ENCODE data around the gene SRL. TPM values are rescaled to one million over a fixed set of nuclear protein-coding genes. Genes with fewer than 3 reads are reported as not detected.

Gene SRL
- total and polyA plus RNA-seq, 2 donors (not counting 1 experiment from before 2014, with no cell fraction given): not detected

- Histone ChIP-seq H3K36me3 (replicated peaks in 1 of 2; ENCODE audit: control extremely low read depth in 1 of 2, control insufficient read depth in 1 of 2, extremely low read depth in 1 of 2, insufficient read depth in 2 of 2, low read length in 1 of 2) (no peaks in the 10 kb centered on the region), H3K27me3 (replicated peaks in 1 of 4; ENCODE audit: control extremely low read depth in 1 of 4, control insufficient read depth in 3 of 4, insufficient read depth in 4 of 4, low read length in 3 of 4) (peaks cover 0 to under 1% (median 0%) of the 10 kb centered on the region in 4 experiments), H3K4me3 (ENCODE audit: control extremely low read depth in 1 of 5, extremely low read depth in 1 of 5, insufficient read depth in 1 of 5, low read depth in 2 of 5, low read length in 4 of 5) (no peak overlapping the region), H4K20me1 (ENCODE audit: control insufficient read depth, insufficient read depth, low read length, poor library complexity, severe bottlenecking) (no peaks in the 10 kb centered on the region), H3K4me1 (ENCODE audit: control insufficient read depth in 2 of 2, insufficient read depth in 2 of 2, low read length in 2 of 2) (peaks cover 4 to 21% of the 10 kb centered on the region in 2 donors), H3K79me2 (ENCODE audit: control insufficient read depth, insufficient read depth, low read length) (no peaks in the 10 kb centered on the region), H3K4me2 (replicated peaks; ENCODE audit: low read depth, low read length, poor library complexity, severe bottlenecking) (no peak overlapping the region), H2AFZ (ENCODE audit: insufficient read depth, low read depth, low read length, poor library complexity, severe bottlenecking) (no peak overlapping the region), H3K9me3 (ENCODE audit: control extremely low read depth in 1 of 3, control insufficient read depth in 2 of 3, insufficient read depth in 1 of 3, low read length in 2 of 3) (peaks cover 0 to 3% (median 0%) of the 10 kb centered on the region in 3 donors), H3K9ac (ENCODE audit: low read length) (no peak overlapping the region), H3K27ac (ENCODE audit: low read length in 2 of 2) (no peak overlapping the region)
- TF ChIP-seq CTCF (IDR thresholded peaks at IDR 0.05) (no peak), EZH2 (IDR thresholded peaks at IDR 0.05; ENCODE audit: borderline replicate concordance, insufficient read depth, low read depth, low read length, poor library complexity, severe bottlenecking) (no peak)
- H3K9me3 Mint-ChIP-seq (ENCODE audit: insufficient read depth): no peaks in the 10 kb centered on the region
- peaks cover 13% of the 10 kb centered on the region for H3K4me1 Mint-ChIP-seq
- ATAC-seq (ENCODE audit: low read depth) (no peak), DNase-seq (no peak)
- intact Hi-C loops (cut with micrococcal nuclease): no loop called here
- no peak overlapping the region for H3K27ac Mint-ChIP-seq
- POLR2A ChIA-PET: no interaction called here
- no peak overlapping the region for H3K4me3 Mint-ChIP-seq
- CTCF ChIA-PET: no interaction called here
- WGBS (ENCODE audit: insufficient coverage): 100% methylated on average over 1 of the region's 8 CpGs
- peaks cover 17% of the 10 kb centered on the region for H3K27me3 Mint-ChIP-seq
Measured at GRCh38 chr16:4179763-4180260, 62.1 kb downstream of the SRL start.

- Histone ChIP-seq H3K9ac (ENCODE audit: low read length) (no peak overlapping the region), H4K20me1 (ENCODE audit: control insufficient read depth, insufficient read depth, low read length, poor library complexity, severe bottlenecking) (no peaks in the 10 kb centered on the region), H3K4me1 (ENCODE audit: control insufficient read depth in 2 of 2, insufficient read depth in 2 of 2, low read length in 2 of 2) (peaks cover 1 to 16% of the 10 kb centered on the region in 2 donors), H3K27ac (ENCODE audit: low read length in 2 of 2) (no peak overlapping the region), H3K4me2 (replicated peaks; ENCODE audit: low read depth, low read length, poor library complexity, severe bottlenecking) (no peak overlapping the region), H3K36me3 (replicated peaks in 1 of 2; ENCODE audit: control extremely low read depth in 1 of 2, control insufficient read depth in 1 of 2, extremely low read depth in 1 of 2, insufficient read depth in 2 of 2, low read length in 1 of 2) (no peaks in the 10 kb centered on the region), H3K79me2 (ENCODE audit: control insufficient read depth, insufficient read depth, low read length) (no peaks in the 10 kb centered on the region), H3K27me3 (replicated peaks in 1 of 4; ENCODE audit: control extremely low read depth in 1 of 4, control insufficient read depth in 3 of 4, insufficient read depth in 4 of 4, low read length in 3 of 4) (peaks cover 0 to 5% (median 0%) of the 10 kb centered on the region in 4 experiments), H2AFZ (ENCODE audit: insufficient read depth, low read depth, low read length, poor library complexity, severe bottlenecking) (no peak overlapping the region), H3K9me3 (ENCODE audit: control extremely low read depth in 1 of 3, control insufficient read depth in 2 of 3, insufficient read depth in 1 of 3, low read length in 2 of 3) (peaks cover 0 to 3% (median 0%) of the 10 kb centered on the region in 3 donors), H3K4me3 (ENCODE audit: control extremely low read depth in 1 of 5, extremely low read depth in 1 of 5, insufficient read depth in 1 of 5, low read depth in 2 of 5, low read length in 4 of 5) (no peak overlapping the region)
- Mint-ChIP-seq H3K4me1 (peaks cover 11% of the 10 kb centered on the region), H3K9me3 (ENCODE audit: insufficient read depth) (no peaks in the 10 kb centered on the region), H3K27ac (no peak overlapping the region), H3K27me3 (peaks cover 14% of the 10 kb centered on the region), H3K4me3 (no peak overlapping the region)
- DNase-seq: no peak
- ATAC-seq (ENCODE audit: low read depth): no peak
- intact Hi-C loops (cut with micrococcal nuclease): no loop called here
- 93% methylated on average over 4 of the region's 5 CpGs for WGBS (ENCODE audit: insufficient coverage)
- ChIA-PET POLR2A (no interaction called here), CTCF (no interaction called here)
- TF ChIP-seq CTCF (IDR thresholded peaks at IDR 0.05) (no peak), EZH2 (IDR thresholded peaks at IDR 0.05; ENCODE audit: borderline replicate concordance, insufficient read depth, low read depth, low read length, poor library complexity, severe bottlenecking) (no peak)
Measured at GRCh38 chr16:4179020-4179419, 62.9 kb downstream of the SRL start.
